Osteocyte (in vitro differentiated cells): ENCODE measurements around the gene HPSE2. TPM values are rescaled to one million over a fixed set of nuclear protein-coding genes. Genes with fewer than 3 reads are reported as not detected.

ENCODE experiments used
- DNase-seq: peaks from one replicate; pipeline ENCODE4 v3.0.0; 2021; ENCODE audit warnings: mixed read lengths; ENCODE audit not compliant: unreplicated experiment; ENCODE audit errors: extremely low spot score
- H3K27ac Mint-ChIP-seq: one replicate; pipeline ENCODE4 v1.8.0; 2021; ENCODE audit warnings: mild to moderate bottlenecking, mixed read lengths; ENCODE audit not compliant: unreplicated experiment
- H3K27me3 Mint-ChIP-seq: one replicate; pipeline ENCODE4 v1.8.0; 2021; ENCODE audit warnings: mixed read lengths; ENCODE audit not compliant: unreplicated experiment
- H3K36me3 Mint-ChIP-seq: one replicate; pipeline ENCODE4 v1.8.0; 2021; ENCODE audit warnings: mixed read lengths; ENCODE audit not compliant: unreplicated experiment
- H3K4me1 Mint-ChIP-seq: one replicate; pipeline ENCODE4 v1.8.0; 2021; ENCODE audit warnings: mixed read lengths; ENCODE audit not compliant: unreplicated experiment
- H3K4me3 Mint-ChIP-seq: one replicate; pipeline ENCODE4 v1.8.0; 2021; ENCODE audit warnings: mild to moderate bottlenecking, moderate library complexity, mixed read lengths; ENCODE audit not compliant: unreplicated experiment
- H3K9me3 Mint-ChIP-seq: one replicate; pipeline ENCODE4 v1.8.0; 2021; ENCODE audit warnings: mixed read lengths; ENCODE audit not compliant: unreplicated experiment
- CTCF ChIP-seq: fragments of 200-600 bp; sonication (generic); IDR thresholded peaks from 2 replicates; pipeline ENCODE4 v1.5.0; 2021; ENCODE audit warnings: antibody characterized with exemption, mild to moderate bottlenecking, moderate library complexity
- total RNA-seq: library from RNA; stranded (reverse); gene quantifications from 2 replicates; pipeline ENCODE4 v1.2.1, GENCODE V29; 2021

The HPSE2 gene
- total RNA-seq, 1 donor from 2014 or later = not detected

- no peaks in the 10 kb centered on the region for H3K36me3 Mint-ChIP-seq
- H3K27ac Mint-ChIP-seq = no peak overlapping the region
- no peak overlapping the region for H3K4me3 Mint-ChIP-seq
- H3K4me1 Mint-ChIP-seq = no peaks in the 10 kb centered on the region
- DNase-seq = no peak
- no peaks in the 10 kb centered on the region for H3K9me3 Mint-ChIP-seq
- no peak for TF ChIP-seq CTCF
- no peaks in the 10 kb centered on the region for H3K27me3 Mint-ChIP-seq
These were observed 409.9 kb downstream of the HPSE2 start for GRCh38 chr10:98825741-98826140.

GRCh38 chr10:98817396-98817795 lies 418.3 kb downstream of the HPSE2 start:
- no peak for DNase-seq
- H3K27ac Mint-ChIP-seq = no peak overlapping the region
- no peak for TF ChIP-seq CTCF
- H3K9me3 Mint-ChIP-seq = no peaks in the 10 kb centered on the region
- no peaks in the 10 kb centered on the region for H3K27me3 Mint-ChIP-seq
- no peaks in the 10 kb centered on the region for H3K36me3 Mint-ChIP-seq
- H3K4me3 Mint-ChIP-seq = no peak overlapping the region
- no peaks in the 10 kb centered on the region for H3K4me1 Mint-ChIP-seq

- no peaks in the 10 kb centered on the region for H3K36me3 Mint-ChIP-seq
- no peak for TF ChIP-seq CTCF
- no peak overlapping the region for H3K27ac Mint-ChIP-seq
- H3K4me1 Mint-ChIP-seq = no peaks in the 10 kb centered on the region
- H3K27me3 Mint-ChIP-seq = no peaks in the 10 kb centered on the region
- no peak overlapping the region for H3K4me3 Mint-ChIP-seq
- H3K9me3 Mint-ChIP-seq = no peaks in the 10 kb centered on the region
- no peak for DNase-seq
These were observed 420.4 kb downstream of the HPSE2 start for GRCh38 chr10:98815039-98815885.

- no peaks in the 10 kb centered on the region for H3K36me3 Mint-ChIP-seq
- H3K4me1 Mint-ChIP-seq = no peaks in the 10 kb centered on the region
- no peak overlapping the region for H3K4me3 Mint-ChIP-seq
- H3K27me3 Mint-ChIP-seq = no peaks in the 10 kb centered on the region
- DNase-seq = no peak
- H3K27ac Mint-ChIP-seq = no peak overlapping the region
- no peaks in the 10 kb centered on the region for H3K9me3 Mint-ChIP-seq
- TF ChIP-seq CTCF = no peak
These were observed 421.2 kb downstream of the HPSE2 start for GRCh38 chr10:98814470-98814869.

GRCh38 chr10:98808282-98808892 lies 427.3 kb downstream of the HPSE2 start:
- H3K27ac Mint-ChIP-seq = no peak overlapping the region
- H3K4me3 Mint-ChIP-seq = no peak overlapping the region
- no peaks in the 10 kb centered on the region for H3K36me3 Mint-ChIP-seq
- no peaks in the 10 kb centered on the region for H3K9me3 Mint-ChIP-seq
- DNase-seq = no peak
- no peaks in the 10 kb centered on the region for H3K27me3 Mint-ChIP-seq
- TF ChIP-seq CTCF = no peak
- H3K4me1 Mint-ChIP-seq = no peaks in the 10 kb centered on the region
